Astrocyte (in vitro differentiated cells and primary cell): Measurements from ENCODE around the gene PPP2R5B. TPM values are rescaled to one million over a fixed set of nuclear protein-coding genes. Genes with fewer than 3 reads are reported as not detected.

Experiments used
- DNase-seq: peaks from one replicate; pipeline ENCODE4 v3.0.0-alpha.2; 2010; ENCODE audit warnings: low read depth
- FAIRE-seq: peaks from 2 replicates; lab custom pipeline; 2011; peaks lifted over from hg19 to GRCh38; lab: Jason Lieb, UNC
- H2AFZ ChIP-seq: 2 replicates; pipeline ENCODE4 v1.6.0; 2012; ENCODE audit warnings: low read depth, low read length, inconsistent platforms
- H3K27ac ChIP-seq: 2 replicates; pipeline ENCODE4 v1.5.1; 2011; ENCODE audit warnings: low read depth, low read length, inconsistent platforms
- H3K27me3 ChIP-seq: 2 replicates; pipeline ENCODE4 v1.6.0; 2011; ENCODE audit warnings: low read length, inconsistent platforms; ENCODE audit not compliant: insufficient read depth
- H3K36me3 ChIP-seq: 2 replicates; pipeline ENCODE4 v1.5.1; 2011; ENCODE audit warnings: low read length, inconsistent platforms; ENCODE audit not compliant: insufficient read depth
- H3K4me1 ChIP-seq: 2 replicates; pipeline ENCODE4 v1.5.1; 2011; ENCODE audit warnings: low read length, inconsistent platforms; ENCODE audit not compliant: insufficient read depth
- H3K4me2 ChIP-seq: 2 replicates; pipeline ENCODE4 v1.6.0; 2012; ENCODE audit warnings: low read length, inconsistent platforms
- H3K4me3 ChIP-seq: 2 replicates; pipeline ENCODE4 v1.5.1; 2011; ENCODE audit warnings: low read depth, mild to moderate bottlenecking, low read length, inconsistent platforms; ENCODE audit not compliant: insufficient read depth
- H3K79me2 ChIP-seq: 2 replicates; pipeline ENCODE4 v1.6.0; 2012; ENCODE audit warnings: mild to moderate bottlenecking, low read length, inconsistent platforms; ENCODE audit not compliant: insufficient read depth
- H3K9ac ChIP-seq: 2 replicates; pipeline ENCODE4 v1.6.0; 2012; ENCODE audit warnings: mild to moderate bottlenecking, low read length, inconsistent platforms
- H3K9me3 ChIP-seq: 2 replicates; pipeline ENCODE4 v1.5.1; 2012; ENCODE audit warnings: low read depth, mild to moderate bottlenecking, low read length, inconsistent platforms; ENCODE audit not compliant: insufficient read depth
- H4K20me1 ChIP-seq: 2 replicates; pipeline ENCODE4 v1.6.0; 2012; ENCODE audit warnings: low read length, inconsistent platforms; ENCODE audit not compliant: insufficient read depth
- H3K27ac Mint-ChIP-seq: one replicate; pipeline ENCODE4 v1.8.0; 2021; ENCODE audit warnings: mild to moderate bottlenecking, mixed read lengths; ENCODE audit not compliant: unreplicated experiment
- H3K27me3 Mint-ChIP-seq: one replicate; pipeline ENCODE4 v1.8.0; 2021; ENCODE audit warnings: low read depth, mixed read lengths; ENCODE audit not compliant: unreplicated experiment
- H3K36me3 Mint-ChIP-seq: one replicate; pipeline ENCODE4 v1.8.0; 2021; ENCODE audit warnings: low read depth, mixed read lengths; ENCODE audit not compliant: unreplicated experiment
- H3K4me1 Mint-ChIP-seq: one replicate; pipeline ENCODE4 v1.8.0; 2021; ENCODE audit warnings: low read depth, mixed read lengths; ENCODE audit not compliant: unreplicated experiment
- H3K4me3 Mint-ChIP-seq: one replicate; pipeline ENCODE4 v1.8.0; 2021; ENCODE audit warnings: mild to moderate bottlenecking, moderate library complexity, mixed read lengths; ENCODE audit not compliant: unreplicated experiment
- H3K9me3 Mint-ChIP-seq: one replicate; pipeline ENCODE4 v1.8.0; 2021; ENCODE audit warnings: mild to moderate bottlenecking, mixed read lengths; ENCODE audit not compliant: unreplicated experiment
- CTCF ChIP-seq: IDR thresholded peaks from 2 replicates; pipeline ENCODE4 v1.5.1; 2011; ENCODE audit warnings: low read depth, mild to moderate bottlenecking, inconsistent platforms, low read length, moderate library complexity; ENCODE audit not compliant: insufficient read depth
- EZH2 ChIP-seq: IDR thresholded peaks from 2 replicates; pipeline ENCODE4 v1.6.1; 2012; ENCODE audit warnings: mild to moderate bottlenecking, low read length, inconsistent platforms; ENCODE audit not compliant: insufficient read depth
- total RNA-seq: library from RNA; stranded (reverse); gene quantifications from 2 replicates; pipeline ENCODE4 v1.2.1, GENCODE V29; 2021

PPP2R5B gene
- total RNA-seq, 1 donor from 2014 or later = 24.1 TPM

GRCh38 chr11:64909653-64910343, 14.7 kb upstream of the PPP2R5B start:
- no peaks in the 10 kb centered on the region for H3K4me1 ChIP-seq
- H3K4me2 ChIP-seq = no peak overlapping the region
- no peaks in the 10 kb centered on the region for H4K20me1 ChIP-seq
- H3K4me3 ChIP-seq = no peak overlapping the region
- no peak overlapping the region for H2AFZ ChIP-seq
- no peak overlapping the region for H3K4me3 Mint-ChIP-seq
- H3K36me3 ChIP-seq = peaks cover 2% of the 10 kb centered on the region
- no peak overlapping the region for H3K9ac ChIP-seq
- no peak for TF ChIP-seq EZH2
- TF ChIP-seq CTCF = no peak
- H3K9me3 ChIP-seq = no peaks in the 10 kb centered on the region
- H3K27me3 Mint-ChIP-seq = no peaks in the 10 kb centered on the region
- no peak for FAIRE-seq
- H3K9me3 Mint-ChIP-seq = no peaks in the 10 kb centered on the region
- no peak overlapping the region for H3K27ac ChIP-seq
- H3K27ac Mint-ChIP-seq = no peak overlapping the region
- H3K27me3 ChIP-seq = no peaks in the 10 kb centered on the region
- DNase-seq = no peak
- H3K4me1 Mint-ChIP-seq = no peaks in the 10 kb centered on the region
- H3K79me2 ChIP-seq = no peaks in the 10 kb centered on the region
- peaks cover 18% of the 10 kb centered on the region for H3K36me3 Mint-ChIP-seq

GRCh38 chr11:64910451-64911093, 13.9 kb upstream of the PPP2R5B start:
- no peak overlapping the region for H2AFZ ChIP-seq
- Mint-ChIP-seq H3K4me1 (no peaks in the 10 kb centered on the region), H3K36me3 (peaks cover 15% of the 10 kb centered on the region), H3K27ac (no peak overlapping the region), H3K27me3 (no peaks in the 10 kb centered on the region), H3K9me3 (no peaks in the 10 kb centered on the region), H3K4me3 (no peak overlapping the region)
- FAIRE-seq (no peak), DNase-seq (no peak)
- no peaks in the 10 kb centered on the region for H3K9me3 ChIP-seq
- H3K27ac ChIP-seq = no peak overlapping the region
- no peaks in the 10 kb centered on the region for H4K20me1 ChIP-seq
- peaks cover 7% of the 10 kb centered on the region for H3K79me2 ChIP-seq
- H3K4me2 ChIP-seq = no peak overlapping the region
- H3K36me3 ChIP-seq = peaks cover 2% of the 10 kb centered on the region
- H3K4me1 ChIP-seq = peaks cover under 1% of the 10 kb centered on the region
- H3K4me3 ChIP-seq = no peak overlapping the region
- H3K9ac ChIP-seq = no peak overlapping the region
- no peak for TF ChIP-seq EZH2
- no peak for TF ChIP-seq CTCF
- H3K27me3 ChIP-seq = no peaks in the 10 kb centered on the region

- Histone ChIP-seq H3K4me3 (no peak overlapping the region), H4K20me1 (no peaks in the 10 kb centered on the region), H3K4me2 (no peak overlapping the region), H3K36me3 (peaks cover 2% of the 10 kb centered on the region), H2AFZ (no peak overlapping the region), H3K79me2 (peaks cover 13% of the 10 kb centered on the region), H3K4me1 (peaks cover 6% of the 10 kb centered on the region), H3K27ac (no peak overlapping the region), H3K9me3 (no peaks in the 10 kb centered on the region), H3K27me3 (no peaks in the 10 kb centered on the region), H3K9ac (no peak overlapping the region)
- Mint-ChIP-seq H3K4me3 (no peak overlapping the region), H3K36me3 (peaks cover 15% of the 10 kb centered on the region), H3K27me3 (no peaks in the 10 kb centered on the region), H3K27ac (no peak overlapping the region), H3K4me1 (peaks cover 4% of the 10 kb centered on the region), H3K9me3 (no peaks in the 10 kb centered on the region)
- no peak for TF ChIP-seq CTCF
- TF ChIP-seq EZH2 = no peak
- DNase-seq = no peak
- no peak for FAIRE-seq
Observed at GRCh38 chr11:64911142-64911541, 13.3 kb upstream of the PPP2R5B start.
